PC-3 (cell line): ENCODE results near the gene KLHL30.

Experiments used
- EZH2phosphoT487 ChIP-seq: fragments of 300-600 bp; sonication (generic); IDR thresholded peaks from 2 replicates; pipeline ENCODE4 v1.6.1; 2018; ENCODE audit warnings: mild to moderate bottlenecking, antibody characterized with exemption, low read length, borderline replicate concordance
- TF ChIP-seq, protein P1 (sequence below): fragments of 300-600 bp; sonication (generic); conservative IDR thresholded peaks from 2 replicates; pipeline ENCODE4 v1.5.1; 2017; ENCODE audit warnings: antibody characterized with exemption, low read depth, mild to moderate bottlenecking, low read length

DNA sequence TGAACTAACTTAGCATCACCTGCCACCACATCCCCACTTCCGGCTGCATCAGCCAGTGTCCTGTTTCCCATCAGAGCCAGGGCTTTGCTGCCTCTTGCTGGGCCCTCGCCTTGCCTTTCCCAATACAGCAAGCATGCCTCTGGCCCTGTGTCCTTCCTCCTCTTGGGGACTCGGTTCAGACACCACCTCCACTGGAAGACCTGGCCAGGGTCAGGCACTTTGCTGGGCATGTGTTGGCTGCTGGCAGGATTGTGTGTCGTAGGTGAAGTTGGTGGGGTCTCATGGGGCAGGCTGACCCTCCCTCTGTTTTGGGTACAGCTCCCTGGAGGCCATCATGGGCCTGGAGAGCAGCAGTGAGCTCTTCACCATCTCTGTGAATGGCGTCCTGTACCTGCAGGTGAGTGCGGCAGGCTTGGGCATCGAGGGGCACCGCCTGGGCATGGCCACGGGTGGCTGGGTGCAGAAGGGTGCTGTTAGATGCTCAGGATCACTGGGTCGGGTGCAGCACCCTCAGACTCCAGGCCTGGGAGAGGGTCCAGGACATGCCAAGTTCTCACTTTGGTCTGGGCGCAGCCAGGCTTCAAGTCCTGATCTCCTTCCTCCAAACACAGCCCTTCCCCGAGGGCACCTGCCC lies 26.9 kb downstream of the KLHL30 start:
- TF ChIP-seq, protein P1, sequence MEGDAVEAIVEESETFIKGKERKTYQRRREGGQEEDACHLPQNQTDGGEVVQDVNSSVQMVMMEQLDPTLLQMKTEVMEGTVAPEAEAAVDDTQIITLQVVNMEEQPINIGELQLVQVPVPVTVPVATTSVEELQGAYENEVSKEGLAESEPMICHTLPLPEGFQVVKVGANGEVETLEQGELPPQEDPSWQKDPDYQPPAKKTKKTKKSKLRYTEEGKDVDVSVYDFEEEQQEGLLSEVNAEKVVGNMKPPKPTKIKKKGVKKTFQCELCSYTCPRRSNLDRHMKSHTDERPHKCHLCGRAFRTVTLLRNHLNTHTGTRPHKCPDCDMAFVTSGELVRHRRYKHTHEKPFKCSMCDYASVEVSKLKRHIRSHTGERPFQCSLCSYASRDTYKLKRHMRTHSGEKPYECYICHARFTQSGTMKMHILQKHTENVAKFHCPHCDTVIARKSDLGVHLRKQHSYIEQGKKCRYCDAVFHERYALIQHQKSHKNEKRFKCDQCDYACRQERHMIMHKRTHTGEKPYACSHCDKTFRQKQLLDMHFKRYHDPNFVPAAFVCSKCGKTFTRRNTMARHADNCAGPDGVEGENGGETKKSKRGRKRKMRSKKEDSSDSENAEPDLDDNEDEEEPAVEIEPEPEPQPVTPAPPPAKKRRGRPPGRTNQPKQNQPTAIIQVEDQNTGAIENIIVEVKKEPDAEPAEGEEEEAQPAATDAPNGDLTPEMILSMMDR, result no peak
- no peak for TF ChIP-seq EZH2phosphoT487
